Measurements from ENCODE around the gene KCNIP1. TPM values are rescaled to one million over a fixed set of nuclear protein-coding genes. Genes with fewer than 3 reads are reported as not detected.

KCNIP1 gene
- total and polyA plus RNA-seq, 8 donors: 0.20 to 0.73 (median 0.31) TPM; not detected in 3

- H3K4me3 ChIP-seq: no peak overlapping the region
- DNase-seq: no peak
- intact Hi-C loops (cut with DNase I; ENCODE audit: low total_unique reads): no loop called here
- H3K36me3 ChIP-seq: no peaks in the 10 kb centered on the region
- 52 to 75% (median 56%) methylated on average over 6 of the region's 6 CpGs for WGBS, 5 donors
- peaks cover 0 to 5% (median 4%) of the 10 kb centered on the region in 4 donors for H3K4me1 ChIP-seq
- no peaks in the 10 kb centered on the region for H3K27me3 ChIP-seq
- H3K9me3 ChIP-seq: no peaks in the 10 kb centered on the region
- H3K27ac ChIP-seq: no peak overlapping the region
- no peak for TF ChIP-seq CTCF (IDR thresholded peaks at IDR 0.05)
- no peak for TF ChIP-seq EP300 (IDR thresholded peaks at IDR 0.05)
- TF ChIP-seq POLR2AphosphoS5 (IDR thresholded peaks at IDR 0.05): no peak
- no peak for TF ChIP-seq POLR2A (IDR thresholded peaks at IDR 0.05)
These were observed 265.4 kb downstream of the KCNIP1 start for GRCh38 chr5:170769246-170769645.

- 81 to 88% (median 88%) methylated on average over 5 of the region's 5 CpGs for WGBS, 5 donors
- H3K9me3 ChIP-seq: no peaks in the 10 kb centered on the region
- H3K27ac ChIP-seq: no peak overlapping the region
These were observed 266.1 kb downstream of the KCNIP1 start for GRCh38 chr5:170769898-170770416.

GRCh38 chr5:170771496-170771895, 267.7 kb downstream of the KCNIP1 start:
- TF ChIP-seq POLR2AphosphoS5 (IDR thresholded peaks at IDR 0.05): no peak
- no peak for TF ChIP-seq POLR2A (IDR thresholded peaks at IDR 0.05)
- no peak for TF ChIP-seq CTCF (IDR thresholded peaks at IDR 0.05)
- no peak for TF ChIP-seq EP300 (IDR thresholded peaks at IDR 0.05)
- no peak overlapping the region for H3K4me3 ChIP-seq
- DNase-seq: no peak
- WGBS, 5 donors: 83 to 92% (median 91%) methylated on average over 15 of the region's 15 CpGs
- H3K36me3 ChIP-seq: no peaks in the 10 kb centered on the region
- intact Hi-C loops (cut with DNase I; ENCODE audit: low total_unique reads): no loop called here
- H3K9me3 ChIP-seq: no peaks in the 10 kb centered on the region
- peak overlapping the region in 2 of 5 donors; percentile 76 to 80 for H3K27ac ChIP-seq
- H3K27me3 ChIP-seq: no peaks in the 10 kb centered on the region
- peaks cover 0 to 5% (median 4%) of the 10 kb centered on the region in 4 donors for H3K4me1 ChIP-seq

More at GRCh38 chr5:170769898-170770416, 266.1 kb downstream of the KCNIP1 start:
- Histone ChIP-seq H3K36me3 (no peaks in the 10 kb centered on the region), H3K4me3 (no peak overlapping the region), H3K4me1 (peaks cover 0 to 5% (median 4%) of the 10 kb centered on the region in 4 donors), H3K27me3 (no peaks in the 10 kb centered on the region)
- TF ChIP-seq EP300 (IDR thresholded peaks at IDR 0.05) (no peak), POLR2AphosphoS5 (IDR thresholded peaks at IDR 0.05) (no peak), POLR2A (IDR thresholded peaks at IDR 0.05) (no peak), CTCF (IDR thresholded peaks at IDR 0.05) (no peak)
- DNase-seq: no peak
- intact Hi-C loops (cut with DNase I; ENCODE audit: low total_unique reads): no loop called here

- intact Hi-C loops (cut with DNase I; ENCODE audit: low total_unique reads): no loop called here
- no peak for TF ChIP-seq EP300 (IDR thresholded peaks at IDR 0.05)
- peak in 2 of 3 donors; percentile 30 to 46 for TF ChIP-seq POLR2AphosphoS5 (IDR thresholded peaks at IDR 0.05)
- WGBS, 5 donors: 41 to 77% (median 50%) methylated on average over 12 of the region's 12 CpGs
- peaks cover 0 to 5% (median 4%) of the 10 kb centered on the region in 4 donors for H3K4me1 ChIP-seq
- H3K9me3 ChIP-seq: no peaks in the 10 kb centered on the region
- no peaks in the 10 kb centered on the region for H3K36me3 ChIP-seq
- peak overlapping the region; percentile 48 to 80 (median 73) for H3K27ac ChIP-seq
- no peaks in the 10 kb centered on the region for H3K27me3 ChIP-seq
- DNase-seq: peak in 1 of 2 donors; percentile 75
- H3K4me3 ChIP-seq: no peak overlapping the region
These were observed 269.5 kb downstream of the KCNIP1 start for GRCh38 chr5:170773024-170773985.

Measured in stomach (tissue), 9 donors.